Mucosa of rectum (tissue), 2 donors: ENCODE measurements around the gene CLCNKB.

Experiments
- H3K27ac ChIP-seq, 2 donors: one replicate each; pipeline ENCODE4 v1.7.0; 2013; ENCODE audit warnings: inconsistent platforms in 2 of 2, low read depth in 2 of 2, low read length in 2 of 2
- H3K27me3 ChIP-seq, 2 donors: one replicate each; pipeline ENCODE4 v1.7.0; 2013; ENCODE audit warnings: low read length in 2 of 2; ENCODE audit not compliant: control insufficient read depth in 2 of 2, insufficient read depth in 2 of 2
- H3K36me3 ChIP-seq, 2 donors: one replicate each; pipeline ENCODE4 v1.7.0; 2013; ENCODE audit warnings: low read length in 2 of 2; ENCODE audit not compliant: control insufficient read depth in 2 of 2, insufficient read depth in 2 of 2
- H3K4me1 ChIP-seq, 2 donors: one replicate each; pipeline ENCODE4 v1.7.0; 2013; ENCODE audit warnings: low read length in 2 of 2, mild to moderate bottlenecking in 1 of 2; ENCODE audit not compliant: control insufficient read depth in 2 of 2, insufficient read depth in 2 of 2
- H3K4me3 ChIP-seq, 2 donors: one replicate each; pipeline ENCODE4 v1.7.0; 2013; ENCODE audit warnings: low read length in 2 of 2
- H3K9ac ChIP-seq, 2 donors: one replicate each; pipeline ENCODE4 v1.7.0; 2013; ENCODE audit warnings: low read length in 2 of 2, low read depth in 1 of 2, mild to moderate bottlenecking in 1 of 2
- H3K9me3 ChIP-seq, 2 donors: one replicate each; pipeline ENCODE4 v1.7.0; 2013; ENCODE audit warnings: low read length in 2 of 2; ENCODE audit not compliant: control insufficient read depth in 2 of 2
- donor health status: healthy.
- donor health status: Normal muscosa, but diverticular disease.

Gene CLCNKB

GRCh38 chr1:16094453-16095158 is 51.0 kb downstream of the CLCNKB start:
- Histone ChIP-seq H3K27me3 (no peaks in the 10 kb centered on the region), H3K27ac (no peak overlapping the region), H3K9ac (no peak overlapping the region), H3K9me3 (no peaks in the 10 kb centered on the region), H3K4me3 (no peak overlapping the region), H3K36me3 (no peaks in the 10 kb centered on the region), H3K4me1 (no peaks in the 10 kb centered on the region)

GRCh38 chr1:16095447-16095846 is 51.9 kb downstream of the CLCNKB start:
- Histone ChIP-seq H3K4me3 (no peak overlapping the region), H3K36me3 (no peaks in the 10 kb centered on the region), H3K27ac (no peak overlapping the region)

GRCh38 chr1:16099412-16099811 is 55.8 kb downstream of the CLCNKB start:
- Histone ChIP-seq H3K36me3 (no peaks in the 10 kb centered on the region), H3K4me3 (no peak overlapping the region), H3K9ac (no peak overlapping the region)

More at GRCh38 chr1:16095447-16095846, 51.9 kb downstream of the CLCNKB start:
- Histone ChIP-seq H3K9ac (no peak overlapping the region), H3K9me3 (no peaks in the 10 kb centered on the region), H3K27me3 (no peaks in the 10 kb centered on the region), H3K4me1 (no peaks in the 10 kb centered on the region)

GRCh38 chr1:16101623-16102022 is 58.0 kb downstream of the CLCNKB start:
- Histone ChIP-seq H3K4me1 (no peaks in the 10 kb centered on the region), H3K27me3 (no peaks in the 10 kb centered on the region), H3K27ac (no peak overlapping the region), H3K9me3 (no peaks in the 10 kb centered on the region), H3K4me3 (no peak overlapping the region), H3K36me3 (no peaks in the 10 kb centered on the region), H3K9ac (no peak overlapping the region)

More at GRCh38 chr1:16099412-16099811, 55.8 kb downstream of the CLCNKB start:
- H3K4me1 ChIP-seq = no peaks in the 10 kb centered on the region
- no peaks in the 10 kb centered on the region for H3K27me3 ChIP-seq
- no peaks in the 10 kb centered on the region for H3K9me3 ChIP-seq
- no peak overlapping the region for H3K27ac ChIP-seq
